CD4-positive, alpha-beta memory T cell (primary cell): ENCODE data around the gene VPS37C. TPM values are rescaled to one million over a fixed set of nuclear protein-coding genes. Genes with fewer than 3 reads are reported as not detected.
A peak's percentile ranks its signal among the peaks of the same experiment; 100 is the strongest.

Experiments used
- CTCF ChIA-PET: fragments of 350-600 bp; sonication (Branson Sonifier 250); formaldehyde crosslinking; loops from one replicate; lab custom pipeline; 2021; ENCODE audit warnings: inconsistent platforms; ENCODE audit not compliant: partially characterized antibody; lab: Charles Lee
- POLR2A ChIA-PET: fragments of 350-600 bp; sonication (Branson Sonifier 250); formaldehyde crosslinking; loops from one replicate; lab custom pipeline; 2021; ENCODE audit not compliant: partially characterized antibody; lab: Charles Lee
- DNase-seq, 5 donors: peaks; one replicate each; pipeline versions ENCODE4 v3.0.0 to v3.0.0-alpha.2; 2020 to 2022; ENCODE audit warnings: mixed read lengths in 1 of 5
- H3K27ac ChIP-seq: one replicate; pipeline ENCODE4 v1.7.0; 2013; ENCODE audit warnings: low read depth, low read length
- H3K27me3 ChIP-seq: 2 replicates; pipeline ENCODE4 v1.7.0; 2013; ENCODE audit warnings: mild to moderate bottlenecking, low read length, moderate library complexity; ENCODE audit not compliant: insufficient read depth
- H3K36me3 ChIP-seq: 2 replicates; pipeline ENCODE4 v1.7.0; 2013; ENCODE audit warnings: mild to moderate bottlenecking, low read length, moderate library complexity; ENCODE audit not compliant: insufficient read depth
- H3K4me1 ChIP-seq: 2 replicates; pipeline ENCODE4 v1.7.0; 2013; ENCODE audit warnings: mild to moderate bottlenecking, low read length, moderate library complexity; ENCODE audit not compliant: insufficient read depth
- H3K4me3 ChIP-seq, 2 donors: one replicate each; pipeline ENCODE4 v1.7.0; 2013; ENCODE audit warnings: low read length in 2 of 2, mild to moderate bottlenecking in 1 of 2
- H3K9me3 ChIP-seq, 2 donors: one replicate each; pipeline ENCODE4 v1.7.0; 2013; ENCODE audit warnings: low read length in 2 of 2, control low read depth in 1 of 2; ENCODE audit not compliant: control insufficient read depth in 1 of 2
- H3K27ac Mint-ChIP-seq, 7 donors: one replicate each; pipeline ENCODE4 v1.8.0; 2020 to 2021; ENCODE audit warnings: mixed read lengths in 7 of 7, mild to moderate bottlenecking in 6 of 7, inconsistent platforms in 3 of 7, moderate library complexity in 3 of 7
- H3K27me3 Mint-ChIP-seq, 2 donors: one replicate each; pipeline ENCODE4 v1.8.0; 2020 to 2021; ENCODE audit warnings: mixed read lengths in 2 of 2
- H3K36me3 Mint-ChIP-seq, 2 donors: one replicate each; pipeline ENCODE4 v1.8.0; 2020 to 2021; ENCODE audit warnings: mixed read lengths in 2 of 2, inconsistent platforms in 1 of 2, mild to moderate bottlenecking in 1 of 2
- H3K4me1 Mint-ChIP-seq, 4 donors: one replicate each; pipeline ENCODE4 v1.8.0; 2020 to 2021; ENCODE audit warnings: mixed read lengths in 4 of 4, mild to moderate bottlenecking in 1 of 4
- H3K4me3 Mint-ChIP-seq, 8 donors: one replicate each; pipeline ENCODE4 v1.8.0; 2020 to 2021; ENCODE audit warnings: mixed read lengths in 8 of 8, mild to moderate bottlenecking in 7 of 8, moderate library complexity in 6 of 8, inconsistent platforms in 3 of 8
- H3K9me3 Mint-ChIP-seq, 8 donors: one replicate each; pipeline ENCODE4 v1.8.0; 2020 to 2021; ENCODE audit warnings: mixed read lengths in 8 of 8, mild to moderate bottlenecking in 5 of 8, inconsistent platforms in 3 of 8, moderate library complexity in 1 of 8
- intact Hi-C: fragments of 100-400 bp; cut with micrococcal nuclease; formaldehyde crosslinking; loops from one replicate; pipeline ENCODE4 v1.15.1; 2023
- polyA plus RNA-seq, 2 donors: library from polyadenylated mRNA; unstranded; fragments of 300-500 nt; fragmentation: Illumina TruSeq; gene quantifications; one replicate each; pipeline ENCODE4 v1.2.3, GENCODE V29; 2021
- total RNA-seq, 2 experiments: library from RNA; stranded (reverse); gene quantifications; one replicate each; pipeline ENCODE4 v1.2.3, GENCODE V29; 2021

VPS37C gene
- total and polyA plus RNA-seq, 4 experiments from 2014 or later, result 0.25 to 7.9 (median 4.1) TPM

DNA sequence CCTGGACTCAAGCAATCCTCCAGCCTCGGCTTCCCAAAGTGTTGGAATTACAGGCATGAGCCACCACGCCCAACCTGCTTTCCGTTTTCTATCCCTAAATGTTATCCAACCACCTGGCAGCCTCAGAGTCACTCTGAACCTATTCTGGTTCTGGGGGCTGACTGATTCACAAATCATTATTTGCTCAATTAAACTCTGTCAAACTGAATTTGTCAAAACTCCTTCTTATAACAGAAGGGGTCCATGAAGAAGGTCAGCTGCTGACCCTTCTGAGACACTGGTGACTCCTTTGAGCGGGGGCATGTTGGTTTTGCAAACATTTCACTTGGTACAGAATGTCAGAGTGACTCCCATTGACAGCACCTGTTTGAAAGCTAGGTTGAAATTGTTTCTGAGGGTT lies 1.8 kb upstream of the VPS37C start:
- no peak for DNase-seq
- peaks cover 0 to 4% (median 0%) of the 10 kb centered on the region in 8 donors for H3K9me3 Mint-ChIP-seq
- Histone ChIP-seq H3K9me3 (no peaks in the 10 kb centered on the region), H3K36me3 (no peaks in the 10 kb centered on the region), H3K4me1 (peaks cover 21% of the 10 kb centered on the region), H3K4me3 (no peak overlapping the region), H3K27ac (no peak overlapping the region), H3K27me3 (no peaks in the 10 kb centered on the region)
- peak overlapping the region in 2 of 8 donors; percentile 19 to 48 for H3K4me3 Mint-ChIP-seq
- CTCF ChIA-PET, result no interaction called here
- H3K27ac Mint-ChIP-seq, result peak overlapping the region in 4 of 7 donors; percentile 6 to 96 (median 64)
- peaks cover 0 to 2% of the 10 kb centered on the region in 2 donors for H3K36me3 Mint-ChIP-seq
- H3K27me3 Mint-ChIP-seq, result no peaks in the 10 kb centered on the region
- H3K4me1 Mint-ChIP-seq, result peaks cover 21 to 49% (median 31%) of the 10 kb centered on the region in 4 donors
- intact Hi-C loops, result loop anchor here (5.0 kb wide), 1 partner anchor 71 kb away; no protein-coding TSS in a partner anchor
- POLR2A ChIA-PET, result no interaction called here

DNA sequence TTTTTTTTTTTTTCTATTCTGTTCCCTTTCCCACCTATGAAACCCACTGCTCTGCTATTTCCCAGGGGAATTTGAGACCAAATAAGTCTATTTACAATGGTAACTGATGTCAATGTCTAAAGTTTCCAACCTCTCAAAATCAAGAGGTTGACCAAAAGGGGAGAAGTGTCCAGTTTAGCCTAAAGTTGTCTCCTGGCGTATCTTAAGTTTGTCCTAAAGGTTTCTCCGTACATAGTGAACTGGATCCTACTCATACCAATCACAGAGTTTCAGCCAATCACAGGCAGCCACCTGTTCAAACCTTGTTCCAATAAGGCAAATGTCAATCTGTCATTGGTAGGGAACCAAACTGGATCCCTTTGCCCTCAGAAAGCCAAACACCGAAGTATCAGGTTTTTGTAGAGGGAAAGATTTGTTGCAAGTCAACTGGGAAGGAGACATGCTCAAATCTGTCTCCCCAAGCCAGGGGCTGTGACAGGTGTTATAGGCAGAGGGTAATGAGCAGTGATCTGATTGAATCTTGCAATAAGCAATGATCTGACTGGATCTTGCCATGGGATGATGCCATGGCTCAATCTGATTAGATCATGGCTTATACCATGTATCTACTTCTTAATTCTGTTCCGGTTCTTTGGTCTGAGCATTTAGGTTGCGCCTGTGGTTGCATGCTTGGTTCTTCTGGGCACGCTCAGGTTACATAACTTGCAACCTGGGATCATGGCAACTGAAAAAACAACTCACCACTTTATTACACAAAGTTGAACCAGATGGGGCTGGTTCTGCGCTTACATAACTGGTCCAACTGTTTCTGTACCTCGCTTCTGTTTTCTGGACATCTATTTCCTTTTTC lies 1.1 kb upstream of the VPS37C start:
- Mint-ChIP-seq H3K27ac (peak overlapping the region; percentile 93 to 98 (median 96)), H3K4me1 (peaks cover 21 to 51% (median 31%) of the 10 kb centered on the region in 4 donors), H3K27me3 (no peaks in the 10 kb centered on the region), H3K4me3 (peak overlapping the region; percentile 89 to 91 (median 90)), H3K9me3 (peaks cover 0 to 4% (median 0%) of the 10 kb centered on the region in 8 donors), H3K36me3 (peaks cover 0 to 2% of the 10 kb centered on the region in 2 donors)
- DNase-seq, result peak in 3 of 5 donors; percentile 6 to 8 (median 7)
- Histone ChIP-seq H3K4me3 (peak overlapping the region in 1 of 2 donors; percentile 69), H3K4me1 (peaks cover 18% of the 10 kb centered on the region), H3K9me3 (no peaks in the 10 kb centered on the region), H3K27me3 (no peaks in the 10 kb centered on the region), H3K27ac (peak overlapping the region; percentile 68), H3K36me3 (no peaks in the 10 kb centered on the region)
- intact Hi-C loops, result loop anchor here (5.0 kb wide), 1 partner anchor 70 kb away; no protein-coding TSS in a partner anchor
- ChIA-PET CTCF (no interaction called here), POLR2A (interaction anchor here (0.6 to 1.0 kb wide), 4 partner anchors 8 to 101 kb away, joined by 3 to 5 read pairs (median 4); no protein-coding TSS in a partner anchor)

DNA sequence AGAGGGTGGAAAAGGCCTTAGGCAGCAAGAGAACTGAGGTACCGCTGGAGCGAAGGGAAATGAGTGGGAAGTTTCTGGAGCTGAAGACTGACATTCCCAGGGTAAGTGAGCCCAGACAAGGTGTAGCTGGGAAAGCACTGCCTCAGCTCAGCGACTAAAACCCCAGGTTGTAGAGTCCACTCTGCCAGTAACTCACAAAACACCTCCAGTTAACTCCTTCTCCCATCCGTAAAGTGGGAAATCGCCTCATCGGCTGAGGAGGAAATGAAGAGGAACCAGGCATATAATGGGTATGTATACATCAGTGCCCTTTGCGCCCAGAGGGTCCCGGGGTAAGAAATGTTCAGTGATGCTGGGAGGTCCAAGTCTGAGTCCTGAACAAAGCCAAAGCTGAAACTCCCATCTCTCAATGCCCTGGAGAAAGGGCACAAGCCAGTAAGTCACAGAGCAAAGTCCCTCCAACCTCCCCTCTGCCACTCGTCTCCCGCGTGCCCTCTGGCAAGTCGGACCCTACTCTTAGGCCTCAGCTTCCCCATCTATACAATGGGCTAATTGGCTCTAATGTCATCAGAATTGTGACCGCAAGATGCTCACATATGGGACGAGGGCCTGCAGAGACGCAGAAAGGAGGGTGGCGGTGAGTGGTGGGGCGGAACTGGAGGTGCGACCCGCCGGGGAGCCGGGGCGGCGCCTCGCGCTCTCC lies 588 bp downstream of the VPS37C start:
- Mint-ChIP-seq H3K4me3 (peak overlapping the region; percentile 73 to 89 (median 84)), H3K36me3 (peaks cover 5 to 7% of the 10 kb centered on the region in 2 donors), H3K27ac (peak overlapping the region; percentile 89 to 96 (median 93)), H3K27me3 (no peaks in the 10 kb centered on the region), H3K9me3 (peaks cover 0 to 11% (median under 1%) of the 10 kb centered on the region in 8 donors), H3K4me1 (peaks cover 22 to 51% (median 33%) of the 10 kb centered on the region in 4 donors)
- DNase-seq, result no peak
- ChIA-PET CTCF (interaction anchor here (0.7 to 1.5 kb wide), 2 partner anchors 191 to 245 kb away, joined by 3 read pairs; no protein-coding TSS in a partner anchor), POLR2A (interaction anchor here (0.9 to 1.5 kb wide), 10 partner anchors 30 to 255 kb away, joined by 3 to 5 read pairs (median 3); partner anchors contain the start of genes PRPF19 and TMEM109)
- Histone ChIP-seq H3K9me3 (no peaks in the 10 kb centered on the region), H3K36me3 (no peaks in the 10 kb centered on the region), H3K27me3 (no peaks in the 10 kb centered on the region), H3K27ac (peak overlapping the region; percentile 68), H3K4me1 (peaks cover 18% of the 10 kb centered on the region), H3K4me3 (peak overlapping the region; percentile 69 to 73)
- intact Hi-C loops, result loop anchor here (1.0 to 5.0 kb wide), 4 partner anchors 68 to 319 kb away; partner anchors contain the start of gene PRPF19

DNA sequence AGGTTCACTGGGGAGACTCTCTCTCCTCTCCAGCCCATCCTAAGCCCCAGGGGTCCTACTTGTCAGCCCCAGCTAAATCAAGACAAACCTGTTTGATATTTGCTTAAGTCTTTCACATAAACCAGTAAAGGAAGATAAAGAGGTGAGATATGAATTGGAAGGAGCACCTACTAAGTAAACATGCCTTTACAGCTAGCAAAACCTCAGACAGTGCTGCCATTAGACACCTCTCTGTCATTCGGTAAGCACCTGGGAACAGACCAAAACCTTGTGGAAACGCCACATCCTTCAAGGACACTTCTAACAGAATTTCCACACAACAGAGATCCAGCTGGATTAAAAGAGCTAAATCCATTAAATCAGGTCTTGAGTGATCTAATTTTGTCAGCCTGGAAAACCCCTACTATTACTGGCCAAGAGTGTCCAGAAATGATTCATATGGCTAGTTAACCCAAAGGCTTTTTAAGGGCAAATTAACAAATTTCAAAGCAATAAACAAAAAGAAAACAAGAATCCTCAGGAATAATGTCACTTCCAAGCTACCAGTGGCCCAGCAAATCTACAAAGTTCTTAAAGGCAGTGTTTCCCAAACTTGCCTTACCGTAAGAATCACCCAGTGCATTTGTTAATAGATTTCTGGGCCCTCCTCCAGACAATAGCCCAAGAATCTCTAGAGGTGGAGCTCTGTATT lies 2.4 kb downstream of the VPS37C start:
- peaks cover 18% of the 10 kb centered on the region for H3K4me1 ChIP-seq
- CTCF ChIA-PET, result interaction anchor here (1.2 to 3.5 kb wide), 5 partner anchors 17 to 330 kb away, joined by 4 to 16 read pairs (median 4); no protein-coding TSS in a partner anchor
- Mint-ChIP-seq H3K4me1 (peaks cover 22 to 44% (median 33%) of the 10 kb centered on the region in 4 donors), H3K27me3 (no peaks in the 10 kb centered on the region), H3K36me3 (peaks cover 17 to 24% of the 10 kb centered on the region in 2 donors), H3K27ac (peak overlapping the region; percentile 32 to 84 (median 67)), H3K9me3 (peaks cover 0 to 23% (median 16%) of the 10 kb centered on the region in 8 donors), H3K4me3 (peak overlapping the region in 4 of 8 donors; percentile 3 to 54 (median 24))
- intact Hi-C loops, result no loop called here
- POLR2A ChIA-PET, result interaction anchor here (1.1 to 1.3 kb wide), 3 partner anchors 30 to 188 kb away, joined by 3 to 4 read pairs (median 3); partner anchors contain the start of gene CD6
- no peak for DNase-seq
- no peaks in the 10 kb centered on the region for H3K36me3 ChIP-seq
- no peak overlapping the region for H3K4me3 ChIP-seq
- no peaks in the 10 kb centered on the region for H3K27me3 ChIP-seq
- H3K9me3 ChIP-seq, result peaks cover 0 to 3% of the 10 kb centered on the region in 2 donors
- no peak overlapping the region for H3K27ac ChIP-seq

DNA sequence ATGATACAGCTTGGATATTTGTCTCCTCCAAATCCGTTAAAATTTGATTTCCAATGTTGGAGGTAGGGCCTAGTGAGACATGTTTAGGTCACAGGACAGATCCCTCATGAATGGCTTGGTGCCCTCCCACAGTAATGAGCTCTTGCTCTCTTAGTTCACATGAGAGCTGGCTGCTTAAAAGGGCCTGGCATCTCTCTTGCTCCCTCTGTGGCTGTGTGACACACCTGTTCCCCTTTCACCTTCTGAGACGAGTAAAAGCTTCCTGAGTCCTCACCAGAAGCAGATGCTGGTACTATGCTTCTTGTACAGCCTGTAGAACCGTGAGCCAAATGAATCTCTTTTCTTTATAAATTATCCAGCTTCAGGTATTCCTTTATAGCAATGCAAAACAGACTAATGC lies 3.5 kb downstream of the VPS37C start:
- Histone ChIP-seq H3K27me3 (no peaks in the 10 kb centered on the region), H3K36me3 (no peaks in the 10 kb centered on the region), H3K4me1 (peaks cover 18% of the 10 kb centered on the region), H3K9me3 (peaks cover 0 to 3% of the 10 kb centered on the region in 2 donors), H3K27ac (no peak overlapping the region), H3K4me3 (no peak overlapping the region)
- H3K36me3 Mint-ChIP-seq, result peaks cover 17 to 24% of the 10 kb centered on the region in 2 donors
- intact Hi-C loops, result no loop called here
- H3K27ac Mint-ChIP-seq, result peak overlapping the region in 4 of 7 donors; percentile 41 to 82 (median 53)
- CTCF ChIA-PET, result interaction anchor here (1.3 to 3.5 kb wide), 3 partner anchors 29 to 329 kb away, joined by 4 to 16 read pairs (median 5); no protein-coding TSS in a partner anchor
- POLR2A ChIA-PET, result interaction anchor here (0.7 to 1.1 kb wide), 2 partner anchors 29 to 46 kb away, joined by 3 read pairs; no protein-coding TSS in a partner anchor
- peaks cover 0 to 23% (median 16%) of the 10 kb centered on the region in 8 donors for H3K9me3 Mint-ChIP-seq
- no peak for DNase-seq
- peaks cover 21 to 44% (median 32%) of the 10 kb centered on the region in 4 donors for H3K4me1 Mint-ChIP-seq
- H3K4me3 Mint-ChIP-seq, result no peak overlapping the region
- no peaks in the 10 kb centered on the region for H3K27me3 Mint-ChIP-seq

DNA sequence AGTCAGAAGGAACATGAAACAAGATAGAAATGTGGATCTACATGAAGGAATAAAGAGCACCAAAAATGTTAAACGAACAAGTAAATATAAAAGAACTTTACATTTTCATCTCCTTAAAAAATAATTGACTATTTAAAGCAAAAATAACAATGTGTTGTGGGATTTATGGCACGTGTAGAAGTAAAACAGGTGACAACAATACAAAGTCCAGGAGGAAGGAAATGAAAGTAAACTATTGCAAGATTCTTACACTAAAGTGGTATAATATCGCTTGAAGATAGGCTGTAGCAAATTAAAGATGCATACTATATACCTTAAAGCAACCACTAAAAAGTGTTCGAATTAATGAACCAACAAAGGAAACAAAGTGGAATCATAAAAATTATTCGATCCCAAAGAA lies 5.5 kb downstream of the VPS37C start:
- H3K27ac Mint-ChIP-seq, result peak overlapping the region in 1 of 7 donors; percentile 24
- H3K27me3 Mint-ChIP-seq, result no peaks in the 10 kb centered on the region
- H3K4me3 Mint-ChIP-seq, result no peak overlapping the region
- peaks cover 14 to 24% of the 10 kb centered on the region in 2 donors for H3K36me3 Mint-ChIP-seq
- no peak overlapping the region for H3K27ac ChIP-seq
- no peak for DNase-seq
- POLR2A ChIA-PET, result no interaction called here
- peaks cover 0 to 3% of the 10 kb centered on the region in 2 donors for H3K9me3 ChIP-seq
- CTCF ChIA-PET, result interaction anchor here (1.0 to 2.2 kb wide), 2 partner anchors 10 to 26 kb away, joined by 3 to 6 read pairs; no protein-coding TSS in a partner anchor
- H3K9me3 Mint-ChIP-seq, result peaks cover 0 to 20% (median 16%) of the 10 kb centered on the region in 8 donors
- H3K4me3 ChIP-seq, result no peak overlapping the region
- peaks cover 8% of the 10 kb centered on the region for H3K4me1 ChIP-seq
- intact Hi-C loops, result no loop called here
- H3K27me3 ChIP-seq, result no peaks in the 10 kb centered on the region
- peaks cover 13 to 28% (median 22%) of the 10 kb centered on the region in 4 donors for H3K4me1 Mint-ChIP-seq
- no peaks in the 10 kb centered on the region for H3K36me3 ChIP-seq
